ENCODE results near the gene LGALS4. TPM values are rescaled to one million over a fixed set of nuclear protein-coding genes. Genes with fewer than 3 reads are reported as not detected.
"Not testable (repeated sequence)": the region's sequence is repeated elsewhere in the genome, so short reads cannot be mapped to it uniquely, and the experiment has no call there.

The LGALS4 gene
- total RNA-seq, 1 donor from 2014 or later: not detected

GRCh38 chr19:38773469-38774177 lies 39.1 kb downstream of the LGALS4 start, which contains the start of gene LGALS7:
TSS of gene LGALS7 (minus strand) at chr19:38773517. CDS start at chr19:38773492, 25 bp downstream.
- no peak for DNase-seq (ENCODE audit: low read depth)

DNA sequence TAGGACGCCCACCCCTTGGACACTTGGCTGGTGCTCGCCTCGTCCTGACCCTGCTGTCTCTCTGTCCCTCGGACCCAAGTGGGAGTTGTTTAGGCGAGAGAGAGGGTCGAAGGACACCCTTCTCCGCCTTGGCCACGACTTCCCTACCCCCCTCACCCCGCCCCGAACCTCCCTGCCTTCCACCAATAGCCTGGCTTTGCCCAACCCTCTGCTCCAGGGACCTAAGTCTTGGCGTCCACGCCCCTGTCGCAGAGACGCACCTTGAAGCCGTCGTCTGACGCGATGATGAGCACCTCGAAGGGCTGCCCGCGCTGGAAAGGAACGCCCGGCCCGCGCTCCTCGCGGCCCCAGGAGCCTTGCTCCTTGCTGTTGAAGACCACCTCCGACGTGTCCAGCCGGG lies 41.2 kb downstream of the LGALS4 start:
- not testable (repeated sequence) for DNase-seq (ENCODE audit: low read depth)

DNA sequence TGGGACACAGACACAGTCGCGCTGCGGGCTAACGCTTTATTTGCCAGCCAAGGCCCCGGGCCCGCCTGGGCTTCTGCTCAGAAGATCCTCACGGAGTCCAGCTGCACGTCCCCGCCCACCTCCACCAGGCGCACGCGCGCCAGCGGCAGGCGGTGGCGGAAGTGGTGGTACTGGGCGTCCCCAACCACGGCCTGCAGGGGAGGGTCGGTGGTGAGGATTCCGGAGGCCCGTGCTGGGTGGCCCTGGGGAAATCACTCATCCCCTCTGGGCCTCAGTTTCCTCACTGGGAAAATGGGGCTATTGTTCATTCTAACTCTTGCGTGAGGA lies 41.8 kb downstream of the LGALS4 start:
- not testable (repeated sequence) for DNase-seq (ENCODE audit: low read depth)

DNA sequence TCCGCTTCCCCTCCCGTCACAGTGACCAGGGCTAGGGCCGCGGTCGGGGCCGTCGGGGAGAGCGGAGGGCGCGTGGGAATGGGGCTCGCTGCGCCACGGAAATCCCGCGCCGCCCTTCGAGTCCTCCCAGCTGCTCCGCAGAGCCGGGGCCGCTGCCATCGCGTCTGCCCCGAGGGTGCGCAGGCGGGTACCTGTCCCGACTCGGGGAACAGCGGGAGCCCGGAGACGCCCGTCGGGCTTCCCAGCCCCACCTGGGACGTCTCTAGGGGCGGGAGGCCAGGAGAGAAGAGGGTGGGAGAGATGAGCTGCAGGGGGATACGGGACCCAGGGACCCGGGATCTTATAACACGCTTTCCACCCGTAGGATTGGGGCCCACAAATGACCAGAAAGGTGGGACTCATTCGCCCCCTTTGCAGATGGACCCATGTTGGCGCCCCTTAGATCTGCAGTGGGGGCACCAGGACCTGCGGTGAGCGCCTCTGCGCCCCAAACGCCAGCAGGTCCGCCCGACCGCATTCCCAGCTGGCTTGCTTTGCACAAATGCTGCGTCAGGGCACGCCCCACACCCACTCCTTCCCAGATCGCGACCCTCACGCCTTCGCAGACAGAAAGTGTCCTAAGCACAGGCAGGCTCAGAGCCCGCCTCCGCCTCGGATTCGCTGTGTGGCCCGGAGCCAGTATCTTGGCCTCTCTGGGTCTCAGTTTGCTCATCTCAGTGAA lies 42.4 kb downstream of the LGALS4 start:
- DNase-seq (ENCODE audit: low read depth): not testable (repeated sequence)

GRCh38 chr19:38769635-38770211 lies 43.0 kb downstream of the LGALS4 start:
- DNase-seq (ENCODE audit: low read depth): peak; percentile 51

- DNase-seq (ENCODE audit: low read depth): no peak
Observed at GRCh38 chr19:38766276-38767047, 46.3 kb downstream of the LGALS4 start.

- no peak for DNase-seq (ENCODE audit: low read depth)
Observed at GRCh38 chr19:38765214-38765613, 47.5 kb downstream of the LGALS4 start.

GRCh38 chr19:38763795-38764220 lies 48.9 kb downstream of the LGALS4 start:
- DNase-seq (ENCODE audit: low read depth): no peak

GRCh38 chr19:38761884-38762389 lies 50.8 kb downstream of the LGALS4 start:
- DNase-seq (ENCODE audit: low read depth): not testable (repeated sequence)

DNA sequence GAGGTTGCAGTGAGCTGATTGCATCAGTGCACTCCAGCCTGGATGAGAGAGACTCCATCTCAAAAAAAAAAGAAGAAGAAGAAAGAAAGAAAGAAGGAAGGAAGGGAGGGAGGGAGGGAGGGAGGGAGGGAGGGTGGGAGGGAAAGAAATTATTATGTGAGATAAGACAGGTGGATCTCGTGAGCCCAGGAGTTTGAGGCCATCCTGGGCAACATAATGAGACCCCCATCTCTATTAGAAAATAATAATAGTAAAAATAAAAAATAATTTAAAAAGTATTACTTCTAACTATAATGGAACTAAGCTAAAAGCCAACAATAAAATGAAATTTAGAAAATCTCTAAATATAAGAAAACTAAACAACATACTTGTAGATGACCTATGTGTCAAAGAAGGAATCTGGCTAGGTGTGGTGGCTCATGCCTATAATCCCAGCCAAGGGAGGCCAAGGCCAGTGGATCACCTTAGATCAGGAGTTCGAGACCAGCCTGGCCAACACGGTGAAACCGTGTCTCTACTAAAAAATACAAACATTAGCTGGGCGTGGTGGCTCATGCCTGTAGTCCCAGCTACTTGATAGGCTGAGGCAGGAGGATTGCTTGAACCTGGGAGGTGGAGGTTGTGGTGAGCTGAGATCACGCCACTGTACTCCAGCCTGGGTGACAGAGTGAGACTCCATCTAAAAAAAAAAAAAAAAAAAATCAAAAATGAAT lies 51.8 kb downstream of the LGALS4 start:
- not testable (repeated sequence) for DNase-seq (ENCODE audit: low read depth)

DNA sequence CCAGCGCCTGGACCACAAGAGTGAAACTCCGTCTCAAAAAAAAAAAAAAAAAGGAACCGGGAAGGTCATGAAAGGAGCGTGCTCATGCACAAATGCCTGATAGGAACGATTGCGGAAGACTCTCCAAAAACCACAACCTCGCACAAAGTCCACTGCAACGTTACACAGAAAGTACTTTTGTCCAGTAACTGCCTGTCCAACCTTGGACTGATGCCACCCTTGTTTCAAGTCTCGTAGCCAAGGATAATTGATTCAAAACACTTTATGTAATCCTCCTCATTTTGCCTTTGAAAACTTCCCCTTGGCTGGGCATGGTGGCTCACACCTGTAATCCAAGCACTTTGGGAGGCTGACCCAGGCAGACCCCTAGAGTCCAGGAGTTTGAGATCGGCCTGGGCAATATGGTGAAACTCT lies 53.1 kb downstream of the LGALS4 start:
- DNase-seq (ENCODE audit: low read depth): no peak

- not testable (repeated sequence) for DNase-seq (ENCODE audit: low read depth)
Observed at GRCh38 chr19:38754196-38754595, 58.5 kb downstream of the LGALS4 start.

- not testable (repeated sequence) for DNase-seq (ENCODE audit: low read depth)
Observed at GRCh38 chr19:38753783-38754182, 59.0 kb downstream of the LGALS4 start.

Other genes starting within 250 kb of the LGALS4 start
- 0.13 and 0.57 TPM in 2 replicates for gene MAP4K1, start 195.0 kb downstream of the LGALS4 start, total RNA-seq
- gene EIF3K, start 193.8 kb downstream of the LGALS4 start, total RNA-seq: 228 and 269 TPM in 2 replicates
- gene ACTN4, start 165.3 kb downstream of the LGALS4 start, total RNA-seq: 350 and 441 TPM in 2 replicates
- 0.21 TPM in 1 of 2 replicates, not detected in the other for gene CAPN12, start 68.5 kb downstream of the LGALS4 start, total RNA-seq
- not detected in 2 replicates for gene LGALS7, start 39.4 kb downstream of the LGALS4 start, total RNA-seq
- not detected in 2 replicates for gene LGALS7B, start 23.7 kb downstream of the LGALS4 start, total RNA-seq
- gene ECH1, start 18.8 kb upstream of the LGALS4 start, total RNA-seq: 78.4 and 81.9 TPM in 2 replicates
- gene HNRNPL, start 37.0 kb upstream of the LGALS4 start, total RNA-seq: 218 and 220 TPM in 2 replicates
- 8.3 and 20.6 TPM in 2 replicates for gene RINL, start 65.3 kb upstream of the LGALS4 start, total RNA-seq
- gene SIRT2, start 86.7 kb upstream of the LGALS4 start, total RNA-seq: 1,616 and 2,451 TPM in 2 replicates
- 26.1 and 38.5 TPM in 2 replicates for gene NFKBIB, start 87.0 kb upstream of the LGALS4 start, total RNA-seq
- gene CCER2, start 99.2 kb upstream of the LGALS4 start, total RNA-seq: 0.51 and 0.94 TPM in 2 replicates
- gene SARS2, start 117.8 kb upstream of the LGALS4 start, total RNA-seq: 34.6 and 42.8 TPM in 2 replicates
- gene MRPS12, start 118.0 kb upstream of the LGALS4 start, total RNA-seq: 57.9 and 58.3 TPM in 2 replicates
- gene FBXO17, start 162.8 kb upstream of the LGALS4 start, total RNA-seq: 21.5 and 22.1 TPM in 2 replicates
- 6.8 and 15.5 TPM in 2 replicates for gene FBXO27, start 219.6 kb upstream of the LGALS4 start, total RNA-seq